ENCODE measurements around the gene SLC23A2.

DNA sequence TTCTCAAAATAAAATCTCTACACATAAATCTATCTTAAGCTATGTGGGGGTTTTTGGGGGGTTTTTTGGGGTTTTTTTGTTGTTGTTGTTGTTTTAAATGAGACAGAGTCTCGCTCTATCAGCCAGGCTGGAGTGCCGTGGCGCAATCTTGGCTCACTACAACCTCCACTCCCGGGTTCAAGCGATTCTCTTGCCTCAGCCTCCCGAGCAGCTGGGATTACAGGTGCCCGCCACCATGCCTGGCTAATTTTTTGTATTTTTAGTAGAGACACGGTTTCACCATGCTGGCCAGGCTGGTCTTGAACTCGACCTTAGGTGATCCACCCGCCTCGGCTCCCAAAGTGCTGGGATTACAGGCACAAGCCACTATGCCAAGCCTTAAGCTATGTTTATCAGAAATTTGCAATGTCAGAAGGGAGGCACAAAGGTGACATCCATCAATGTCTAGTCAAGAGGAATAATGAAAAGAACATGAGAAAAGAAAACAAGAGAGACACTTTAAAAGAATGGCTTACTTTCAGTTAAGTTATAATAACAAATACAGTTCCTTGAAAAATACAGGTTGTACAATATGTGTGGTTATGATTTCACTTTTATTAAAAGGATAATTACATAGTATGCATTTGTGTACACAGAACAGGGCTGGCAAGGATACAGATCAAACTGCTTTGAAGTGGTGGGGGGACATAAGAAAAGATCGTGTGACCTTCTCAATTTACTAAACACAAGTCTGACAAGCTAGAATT is 28.6 kb downstream of the SLC23A2 start:
- TF ChIP-seq, protein P1, sequence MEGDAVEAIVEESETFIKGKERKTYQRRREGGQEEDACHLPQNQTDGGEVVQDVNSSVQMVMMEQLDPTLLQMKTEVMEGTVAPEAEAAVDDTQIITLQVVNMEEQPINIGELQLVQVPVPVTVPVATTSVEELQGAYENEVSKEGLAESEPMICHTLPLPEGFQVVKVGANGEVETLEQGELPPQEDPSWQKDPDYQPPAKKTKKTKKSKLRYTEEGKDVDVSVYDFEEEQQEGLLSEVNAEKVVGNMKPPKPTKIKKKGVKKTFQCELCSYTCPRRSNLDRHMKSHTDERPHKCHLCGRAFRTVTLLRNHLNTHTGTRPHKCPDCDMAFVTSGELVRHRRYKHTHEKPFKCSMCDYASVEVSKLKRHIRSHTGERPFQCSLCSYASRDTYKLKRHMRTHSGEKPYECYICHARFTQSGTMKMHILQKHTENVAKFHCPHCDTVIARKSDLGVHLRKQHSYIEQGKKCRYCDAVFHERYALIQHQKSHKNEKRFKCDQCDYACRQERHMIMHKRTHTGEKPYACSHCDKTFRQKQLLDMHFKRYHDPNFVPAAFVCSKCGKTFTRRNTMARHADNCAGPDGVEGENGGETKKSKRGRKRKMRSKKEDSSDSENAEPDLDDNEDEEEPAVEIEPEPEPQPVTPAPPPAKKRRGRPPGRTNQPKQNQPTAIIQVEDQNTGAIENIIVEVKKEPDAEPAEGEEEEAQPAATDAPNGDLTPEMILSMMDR (conservative IDR thresholded peaks at IDR 0.05; ENCODE audit: low read length), result no peak
- no peak for TF ChIP-seq EZH2phosphoT487 (IDR thresholded peaks at IDR 0.05; ENCODE audit: borderline replicate concordance, low read depth, low read length)
